Activated naive CD8-positive, alpha-beta T cell (primary cell): ENCODE measurements around the gene UQCRHL.
"Not testable (repeated sequence)": the region's sequence is repeated elsewhere in the genome, so short reads cannot be mapped to it uniquely, and the experiment has no call there.

ENCODE experiments used
- H3K27ac Mint-ChIP-seq: one replicate; pipeline ENCODE4 v1.8.0; 2021; ENCODE audit warnings: mixed read lengths
- H3K27me3 Mint-ChIP-seq: one replicate; pipeline ENCODE4 v1.8.0; 2021; ENCODE audit warnings: mixed read lengths
- H3K36me3 Mint-ChIP-seq: one replicate; pipeline ENCODE4 v1.8.0; 2021; ENCODE audit warnings: mixed read lengths
- H3K4me1 Mint-ChIP-seq: one replicate; pipeline ENCODE4 v1.8.0; 2021; ENCODE audit warnings: low read depth, mixed read lengths
- H3K4me3 Mint-ChIP-seq: one replicate; pipeline ENCODE4 v1.8.0; 2021; ENCODE audit warnings: mild to moderate bottlenecking, mixed read lengths
- H3K9me3 Mint-ChIP-seq: one replicate; pipeline ENCODE4 v1.8.0; 2021; ENCODE audit warnings: low read depth, mixed read lengths

UQCRHL gene

GRCh38 chr1:15843826-15844572 lies 36.5 kb upstream of the UQCRHL start:
- Mint-ChIP-seq H3K27me3 (no peaks in the 10 kb centered on the region), H3K36me3 (no peaks in the 10 kb centered on the region), H3K4me1 (peaks cover 24% of the 10 kb centered on the region), H3K9me3 (no peaks in the 10 kb centered on the region), H3K4me3 (no peak overlapping the region), H3K27ac (no peak overlapping the region)

GRCh38 chr1:15838721-15839120 lies 31.3 kb upstream of the UQCRHL start:
- H3K4me1 Mint-ChIP-seq: peaks cover 22% of the 10 kb centered on the region
- H3K9me3 Mint-ChIP-seq: no peaks in the 10 kb centered on the region
- no peak overlapping the region for H3K4me3 Mint-ChIP-seq
- no peak overlapping the region for H3K27ac Mint-ChIP-seq
- no peaks in the 10 kb centered on the region for H3K36me3 Mint-ChIP-seq
- H3K27me3 Mint-ChIP-seq: no peaks in the 10 kb centered on the region

GRCh38 chr1:15837931-15838330 lies 30.5 kb upstream of the UQCRHL start:
- H3K36me3 Mint-ChIP-seq: no peaks in the 10 kb centered on the region
- no peak overlapping the region for H3K4me3 Mint-ChIP-seq
- H3K27me3 Mint-ChIP-seq: no peaks in the 10 kb centered on the region
- H3K9me3 Mint-ChIP-seq: no peaks in the 10 kb centered on the region
- peaks cover 27% of the 10 kb centered on the region for H3K4me1 Mint-ChIP-seq
- no peak overlapping the region for H3K27ac Mint-ChIP-seq

- Mint-ChIP-seq H3K27me3 (no peaks in the 10 kb centered on the region), H3K9me3 (no peaks in the 10 kb centered on the region), H3K4me3 (peak overlapping the region; percentile 91), H3K27ac (peak overlapping the region; percentile 98), H3K36me3 (no peaks in the 10 kb centered on the region), H3K4me1 (peaks cover 30% of the 10 kb centered on the region)
These were observed 29.6 kb upstream of the UQCRHL start for GRCh38 chr1:15836772-15837669.

GRCh38 chr1:15836511-15836771 lies 29.0 kb upstream of the UQCRHL start:
- Mint-ChIP-seq H3K4me1 (peaks cover 35% of the 10 kb centered on the region), H3K4me3 (peak overlapping the region; percentile 91), H3K27ac (peak overlapping the region; percentile 98)
- H3K27me3 Mint-ChIP-seq, H3K9me3 Mint-ChIP-seq, H3K36me3 Mint-ChIP-seq: not testable (repeated sequence)

GRCh38 chr1:15835741-15836510 lies 28.5 kb upstream of the UQCRHL start:
- Mint-ChIP-seq H3K9me3 (no peaks in the 10 kb centered on the region), H3K27ac (peak overlapping the region; percentile 98), H3K4me1 (peaks cover 35% of the 10 kb centered on the region), H3K4me3 (peak overlapping the region; percentile 91), H3K36me3 (peaks cover 3% of the 10 kb centered on the region), H3K27me3 (no peaks in the 10 kb centered on the region)

- Mint-ChIP-seq H3K36me3 (peaks cover 3% of the 10 kb centered on the region), H3K4me1 (peaks cover 37% of the 10 kb centered on the region), H3K27me3 (no peaks in the 10 kb centered on the region), H3K4me3 (peak overlapping the region; percentile 91), H3K27ac (peak overlapping the region; percentile 98), H3K9me3 (no peaks in the 10 kb centered on the region)
These were observed 27.8 kb upstream of the UQCRHL start for GRCh38 chr1:15835205-15835740.

GRCh38 chr1:15834406-15835204 lies 27.2 kb upstream of the UQCRHL start:
- Mint-ChIP-seq H3K4me1 (peaks cover 42% of the 10 kb centered on the region), H3K27ac (peak overlapping the region; percentile 98), H3K9me3 (no peaks in the 10 kb centered on the region), H3K4me3 (peak overlapping the region; percentile 92), H3K36me3 (peaks cover 3% of the 10 kb centered on the region), H3K27me3 (no peaks in the 10 kb centered on the region)

GRCh38 chr1:15833842-15834405 lies 26.5 kb upstream of the UQCRHL start:
- Mint-ChIP-seq H3K27ac (peak overlapping the region; percentile 98), H3K9me3 (no peaks in the 10 kb centered on the region), H3K4me3 (peak overlapping the region; percentile 92), H3K36me3 (peaks cover 3% of the 10 kb centered on the region), H3K27me3 (no peaks in the 10 kb centered on the region), H3K4me1 (peaks cover 42% of the 10 kb centered on the region)

GRCh38 chr1:15833069-15833679 lies 25.7 kb upstream of the UQCRHL start:
- H3K27me3 Mint-ChIP-seq: no peaks in the 10 kb centered on the region
- peaks cover 3% of the 10 kb centered on the region for H3K36me3 Mint-ChIP-seq
- peak overlapping the region; percentile 92 for H3K4me3 Mint-ChIP-seq
- H3K4me1 Mint-ChIP-seq: peaks cover 42% of the 10 kb centered on the region
- no peaks in the 10 kb centered on the region for H3K9me3 Mint-ChIP-seq
- peak overlapping the region; percentile 98 for H3K27ac Mint-ChIP-seq

GRCh38 chr1:15830258-15830657 lies 22.8 kb upstream of the UQCRHL start:
- Mint-ChIP-seq H3K4me3 (no peak overlapping the region), H3K9me3 (no peaks in the 10 kb centered on the region), H3K27me3 (no peaks in the 10 kb centered on the region), H3K27ac (peak overlapping the region; percentile 17), H3K4me1 (peaks cover 26% of the 10 kb centered on the region), H3K36me3 (peaks cover 3% of the 10 kb centered on the region)

- not testable (repeated sequence) for H3K9me3 Mint-ChIP-seq, H3K27ac Mint-ChIP-seq, H3K27me3 Mint-ChIP-seq, H3K4me3 Mint-ChIP-seq, H3K36me3 Mint-ChIP-seq
- H3K4me1 Mint-ChIP-seq: peaks cover 23% of the 10 kb centered on the region
These were observed 21.5 kb upstream of the UQCRHL start for GRCh38 chr1:15828931-15829330.

GRCh38 chr1:15827567-15827966 lies 20.1 kb upstream of the UQCRHL start:
- H3K27me3 Mint-ChIP-seq, H3K36me3 Mint-ChIP-seq, H3K4me3 Mint-ChIP-seq, H3K9me3 Mint-ChIP-seq, H3K27ac Mint-ChIP-seq: not testable (repeated sequence)
- H3K4me1 Mint-ChIP-seq: peaks cover 12% of the 10 kb centered on the region
